Activated effector memory CD4-positive, alpha-beta T cell treated with Interleukin-2 at 50 U/mL for 16 hours (primary cell): Measurements from ENCODE around the gene MTCL1.
"Not testable (repeated sequence)": the region's sequence is repeated elsewhere in the genome, so short reads cannot be mapped to it uniquely, and the experiment has no call there.

Source experiments
- DNase-seq: peaks from one replicate; pipeline ENCODE4 v3.0.0-alpha.2; 2020

Gene MTCL1

GRCh38 chr18:8745355-8746014, 40.1 kb downstream of the MTCL1 start:
- no peak for DNase-seq

- DNase-seq, result no peak
These were observed 42.1 kb downstream of the MTCL1 start for GRCh38 chr18:8747440-8747937.

- DNase-seq, result no peak
These were observed 44.1 kb downstream of the MTCL1 start for GRCh38 chr18:8749492-8749891.

GRCh38 chr18:8750954-8751415, 45.6 kb downstream of the MTCL1 start:
- no peak for DNase-seq

GRCh38 chr18:8751692-8752091, 46.3 kb downstream of the MTCL1 start:
- DNase-seq, result no peak

GRCh38 chr18:8752329-8752728, 47.0 kb downstream of the MTCL1 start:
- DNase-seq, result no peak

- peak; percentile 30 for DNase-seq
These were observed 49.9 kb downstream of the MTCL1 start for GRCh38 chr18:8754995-8755960.

- DNase-seq, result no peak
These were observed 51.2 kb downstream of the MTCL1 start for GRCh38 chr18:8756571-8756970.

DNA sequence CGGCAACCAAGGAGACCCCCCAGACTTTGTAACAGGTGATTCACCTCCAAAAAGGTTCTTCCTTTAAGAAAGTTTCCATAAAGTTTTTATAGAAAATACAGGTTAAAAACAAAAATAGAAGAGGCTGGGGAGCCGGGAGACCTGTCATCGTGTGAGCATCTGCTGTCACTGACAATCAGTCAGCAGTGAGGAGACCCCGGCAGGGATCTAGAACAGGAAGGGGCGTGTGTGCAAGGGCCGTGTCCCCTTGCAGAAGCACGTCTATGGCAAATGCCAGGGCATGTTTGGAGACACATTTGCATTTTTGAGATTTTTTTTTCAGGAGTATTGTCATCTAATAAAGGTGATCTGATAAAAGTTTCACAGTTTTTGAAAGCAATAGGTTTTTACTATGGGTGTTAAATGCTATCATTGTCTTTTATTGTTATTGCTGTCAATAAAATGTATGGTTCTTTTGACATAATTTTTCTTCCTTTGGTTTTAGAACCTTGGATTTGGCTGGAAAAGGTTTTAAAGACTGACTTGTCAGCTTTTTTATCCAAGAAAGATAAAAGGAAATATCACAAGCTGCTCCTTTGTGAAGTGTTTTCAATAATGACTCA, 52.1 kb downstream of the MTCL1 start:
- DNase-seq, result no peak

DNA sequence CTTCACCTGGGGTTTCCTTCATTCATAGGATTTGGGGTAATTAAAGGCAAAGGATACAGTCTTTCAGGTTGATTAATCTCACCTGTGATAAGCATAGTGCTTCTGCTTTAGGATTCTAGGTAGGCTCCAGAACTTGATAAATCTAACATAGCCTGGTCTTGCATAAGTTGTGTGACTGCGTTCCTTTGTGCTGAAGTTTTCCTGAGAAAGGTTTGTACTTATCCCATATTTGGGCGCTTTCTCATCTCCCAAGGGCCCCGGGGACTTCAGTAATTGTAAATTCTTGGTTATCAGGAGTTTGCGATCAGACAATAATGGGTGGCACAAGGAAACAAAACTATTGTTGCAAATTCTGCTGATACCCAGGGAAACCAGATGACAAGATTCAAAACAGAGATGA, 53.1 kb downstream of the MTCL1 start:
- no peak for DNase-seq

- DNase-seq, result no peak
These were observed 55.6 kb downstream of the MTCL1 start for GRCh38 chr18:8760984-8761383.

- not testable (repeated sequence) for DNase-seq
These were observed 56.2 kb downstream of the MTCL1 start for GRCh38 chr18:8761535-8761934.

DNA sequence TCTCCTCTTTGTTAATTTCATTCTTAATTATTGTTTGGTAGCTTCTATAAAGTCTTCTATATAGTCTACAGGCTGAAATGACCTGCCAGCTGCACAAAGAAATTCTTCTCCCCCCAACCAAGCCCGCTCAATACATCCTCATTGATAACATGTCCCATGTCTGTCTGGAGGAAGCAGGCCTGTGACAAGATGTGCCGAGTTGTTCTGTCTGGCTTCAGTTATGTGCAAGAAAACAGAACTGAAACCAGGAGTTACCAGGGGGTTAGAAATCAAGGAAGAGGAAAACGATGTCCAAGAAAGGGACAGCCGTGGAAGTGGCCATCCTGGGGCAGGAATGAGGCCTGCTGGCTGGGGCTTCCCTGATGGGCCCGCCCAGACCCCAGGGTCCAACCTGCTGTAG, 57.6 kb downstream of the MTCL1 start:
- DNase-seq, result no peak

DNA sequence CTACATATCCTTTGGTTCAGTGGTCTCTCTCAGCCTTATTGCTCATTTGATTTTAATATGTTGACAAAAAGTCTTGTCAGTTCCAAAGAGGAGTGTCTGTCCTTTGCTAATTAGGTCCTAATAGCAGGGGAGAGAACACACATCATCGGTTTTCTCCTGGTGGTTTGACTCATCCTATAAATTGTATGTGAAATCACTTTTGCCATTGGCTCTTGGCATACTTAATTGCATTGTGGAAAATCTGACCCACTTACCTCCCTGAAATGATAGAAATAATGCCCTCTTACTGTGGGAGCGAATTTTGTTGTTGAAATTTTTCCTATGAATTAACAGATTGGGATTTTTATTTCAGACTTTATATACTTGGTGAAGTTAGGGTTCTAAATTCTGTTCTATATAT, 58.3 kb downstream of the MTCL1 start:
- DNase-seq, result no peak

DNA sequence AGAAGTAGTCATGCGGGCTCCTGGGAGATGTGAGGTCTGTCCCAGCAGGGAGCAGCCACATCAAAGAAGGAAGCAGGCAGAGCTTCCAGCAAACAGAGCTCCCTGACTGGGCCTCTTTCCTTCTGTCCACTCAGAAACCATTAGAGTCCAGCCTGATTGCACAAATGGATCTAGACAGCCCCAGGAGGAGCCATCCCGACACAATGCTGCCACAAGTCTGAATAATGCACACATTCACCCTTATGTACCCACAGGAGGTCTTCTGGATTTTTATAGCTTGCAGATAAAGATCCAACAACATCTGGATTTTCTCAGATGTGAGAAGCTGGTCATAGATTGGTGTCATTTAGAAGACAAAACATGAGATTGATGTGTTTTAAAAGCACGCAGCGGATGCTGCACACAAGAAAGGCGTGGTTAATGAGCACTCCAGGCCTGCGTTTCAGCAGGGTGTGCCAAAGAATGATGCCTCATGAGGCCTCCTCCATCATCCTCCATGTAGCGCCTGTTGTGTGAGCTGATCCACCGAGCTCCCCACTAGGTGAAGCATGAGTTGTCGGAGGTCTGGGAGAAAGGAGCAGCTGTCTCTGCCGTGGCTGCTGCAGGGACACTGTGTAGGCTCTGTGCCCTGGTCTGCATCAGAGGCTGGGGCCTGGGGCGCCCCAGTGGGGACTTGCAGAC, 60.6 kb downstream of the MTCL1 start:
- DNase-seq, result no peak

DNA sequence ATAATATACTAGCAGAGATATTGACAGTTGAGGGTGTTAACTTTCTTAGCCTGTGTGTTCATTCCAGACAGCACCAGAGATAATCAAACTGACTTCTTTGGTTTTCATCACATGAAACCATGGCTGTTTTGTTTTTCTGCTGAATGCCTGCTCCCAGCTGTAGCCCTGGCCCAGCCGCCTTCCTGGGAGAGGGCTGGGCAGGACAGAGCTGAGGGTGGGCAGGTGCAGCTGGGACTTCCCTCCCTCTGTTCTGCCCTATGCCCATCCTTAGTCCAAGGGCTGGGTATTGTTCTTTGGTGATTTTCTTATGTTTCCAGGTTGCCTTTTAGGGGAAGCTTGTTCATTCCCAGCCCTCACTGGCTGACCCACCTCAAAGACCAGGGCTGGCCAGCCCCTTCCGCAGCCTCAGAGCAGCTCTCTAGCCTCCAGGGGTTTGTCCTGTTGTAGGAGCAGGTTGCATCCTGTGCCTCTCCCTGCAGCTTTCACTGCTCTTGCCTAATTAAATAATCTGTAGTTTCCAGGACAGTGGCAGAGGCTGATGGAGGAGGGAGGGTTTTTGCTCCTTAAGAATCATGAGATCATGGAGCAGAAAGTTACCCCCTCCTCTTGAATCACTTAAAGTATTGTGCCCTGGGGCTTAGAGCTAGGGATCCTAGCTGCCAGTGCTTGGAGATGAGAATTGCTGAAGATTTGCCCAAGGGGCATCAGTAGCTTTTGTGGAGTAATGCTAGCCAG, 61.4 kb downstream of the MTCL1 start:
- no peak for DNase-seq

DNA sequence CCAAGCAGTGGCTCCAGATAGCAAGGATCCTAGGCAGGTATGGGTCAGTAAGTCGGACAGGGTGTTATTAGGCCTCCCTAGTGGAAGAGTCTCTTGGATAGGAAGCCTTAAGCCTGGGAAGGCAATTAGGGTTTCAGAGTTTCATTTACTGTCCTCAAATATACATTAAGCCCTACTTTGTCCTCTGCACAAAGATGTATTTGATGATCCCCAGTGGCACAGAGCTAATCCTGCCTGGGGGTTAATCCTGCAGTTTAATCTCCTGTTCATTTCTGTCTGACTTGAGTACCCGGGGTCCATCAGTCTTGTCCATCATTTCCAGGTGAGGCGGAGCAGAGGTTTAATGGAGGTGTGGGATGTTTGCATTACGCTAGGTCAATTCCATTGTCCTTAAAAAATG, 62.0 kb downstream of the MTCL1 start:
- no peak for DNase-seq

DNA sequence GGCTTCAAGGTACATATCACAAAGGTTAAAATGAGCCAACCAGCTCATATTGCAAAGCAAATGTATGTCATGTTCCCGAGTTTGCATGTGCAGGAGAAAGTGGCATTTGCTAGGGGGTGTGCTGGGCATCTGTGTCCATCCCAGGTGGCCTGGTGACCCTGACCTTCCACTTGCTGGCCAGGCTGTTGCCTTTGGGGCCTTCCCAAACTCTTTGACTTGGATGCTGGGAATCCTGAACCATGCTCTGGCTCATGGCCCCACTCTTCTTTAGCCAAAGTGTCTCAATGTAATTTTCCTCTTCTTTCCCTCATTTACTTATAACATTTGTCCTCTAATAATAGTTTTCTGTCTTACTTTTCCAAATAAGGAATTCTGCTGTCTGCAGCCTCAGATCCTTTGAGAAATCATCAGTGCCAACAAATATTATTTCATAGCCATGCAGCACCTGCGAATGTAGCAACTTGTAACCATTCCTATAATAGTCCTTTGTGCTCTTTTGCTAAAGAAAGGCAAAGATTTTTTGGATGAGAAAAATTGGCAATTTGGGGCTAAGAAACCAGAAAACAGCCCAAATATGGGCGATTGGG, 64.2 kb downstream of the MTCL1 start:
- no peak for DNase-seq

DNA sequence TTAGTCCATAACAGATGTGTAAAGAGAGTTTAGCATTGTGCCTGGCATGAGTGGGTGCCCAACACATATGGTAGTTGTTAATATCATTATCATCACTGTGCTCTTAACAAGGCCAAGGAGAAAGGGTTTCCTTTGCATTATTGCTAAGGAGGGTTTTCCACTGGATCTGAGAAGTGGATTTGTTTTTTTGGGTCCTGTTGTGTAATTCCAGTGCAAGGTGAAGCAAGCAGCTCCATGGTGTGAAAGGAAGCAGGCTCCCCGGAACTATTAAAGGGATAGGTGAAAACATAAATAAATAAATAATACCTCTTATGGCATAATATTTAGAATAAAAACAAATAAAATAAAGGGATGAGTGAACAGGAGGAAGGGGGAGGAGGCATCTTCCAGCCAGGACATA, 65.3 kb downstream of the MTCL1 start:
- DNase-seq, result no peak

DNA sequence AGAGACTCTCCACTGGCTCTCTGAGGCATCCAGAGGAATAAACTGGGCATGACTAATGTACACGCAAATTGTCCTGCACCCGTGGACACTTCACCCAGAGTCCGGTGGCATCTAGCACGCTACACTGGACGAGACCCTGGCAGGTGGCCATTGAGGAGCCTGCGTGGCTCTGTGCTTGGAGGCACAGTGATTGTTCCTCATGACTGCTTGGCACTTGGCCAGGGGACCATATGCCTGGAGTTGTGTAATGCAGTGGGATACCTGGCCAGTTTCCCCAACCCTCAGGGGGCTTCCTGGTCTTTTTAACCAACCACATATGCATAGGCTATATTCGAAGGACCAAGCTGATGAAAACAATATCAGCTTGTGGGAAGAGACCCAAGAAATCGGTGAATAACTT, 66.6 kb downstream of the MTCL1 start:
- DNase-seq, result no peak

- DNase-seq, result no peak
These were observed 68.6 kb downstream of the MTCL1 start for GRCh38 chr18:8773980-8774379.
